Tibial nerve (tissue), 4 donors: ENCODE measurements around the gene SLC47A1.

ENCODE experiments used
- CTCF ChIP-seq, 5 experiments: fragments of 200-600 bp in 3 of 5; fragments of 450-650 bp in 2 of 5; sonication (generic) in 3 of 5; IDR thresholded peaks; one replicate each; pipeline ENCODE4 v1.5.1; 2016 to 2019; ENCODE audit warnings: antibody characterized with exemption in 5 of 5, mild to moderate bottlenecking in 3 of 5, moderate library complexity in 2 of 5
- EP300 ChIP-seq, 2 donors: sonication (generic); formaldehyde crosslinking; IDR thresholded peaks; one replicate each; pipeline ENCODE4 v1.6.1; 2017; ENCODE audit warnings: antibody characterized with exemption in 2 of 2, mild to moderate bottlenecking in 1 of 2
- POLR2A ChIP-seq, 2 donors: fragments of 450-650 bp; IDR thresholded peaks; one replicate each; pipeline ENCODE4 v1.6.1; 2017; ENCODE audit warnings: antibody characterized with exemption in 2 of 2, mild to moderate bottlenecking in 2 of 2, moderate library complexity in 2 of 2

- TF ChIP-seq CTCF (IDR thresholded peaks at IDR 0.05) (no peak), EP300 (IDR thresholded peaks at IDR 0.05) (no peak), POLR2A (IDR thresholded peaks at IDR 0.05) (no peak)
These were observed 1.7 kb upstream of the SLC47A1 start for GRCh38 chr17:19531780-19532501.
